Measurements from ENCODE around the gene COMMD1. TPM values are rescaled to one million over a fixed set of nuclear protein-coding genes. Genes with fewer than 3 reads are reported as not detected.
A peak's percentile ranks its signal among the peaks of the same experiment; 100 is the strongest.
"Not testable (repeated sequence)": the region's sequence is repeated elsewhere in the genome, so short reads cannot be mapped to it uniquely, and the experiment has no call there.

The COMMD1 gene
- total and polyA plus RNA-seq, 3 donors from 2014 or later = 61.7 to 87.9 (median 85.2) TPM

GRCh38 chr2:61900281-61900680, 5.2 kb upstream of the COMMD1 start:
- no peak overlapping the region for H3K4me3 ChIP-seq
- intact Hi-C loops (cut with DNase I; ENCODE audit: low total_unique reads) = no loop called here
- 47 to 56% methylated on average over 1 of the region's 1 CpG for WGBS, 2 donors
- no peaks in the 10 kb centered on the region for H3K9me3 ChIP-seq
- H3K4me1 ChIP-seq = no peaks in the 10 kb centered on the region
- H3K27ac ChIP-seq = no peak overlapping the region
- H3K27me3 ChIP-seq = no peaks in the 10 kb centered on the region
- no peak for DNase-seq
- H3K36me3 ChIP-seq (ENCODE audit: low read depth, missing control alignments) = no peaks in the 10 kb centered on the region
- TF ChIP-seq CTCF (IDR thresholded peaks at IDR 0.05) (no peak), POLR2A (IDR thresholded peaks at IDR 0.05) (no peak)

GRCh38 chr2:61906186-61906470, 654 bp downstream of the COMMD1 start:
- TF ChIP-seq CTCF (IDR thresholded peaks at IDR 0.05) = no peak
- no peak for TF ChIP-seq POLR2A (IDR thresholded peaks at IDR 0.05)
- Histone ChIP-seq H3K27ac (peak overlapping the region; percentile 27 to 70), H3K36me3 (ENCODE audit: low read depth, missing control alignments) (no peaks in the 10 kb centered on the region), H3K9me3 (no peaks in the 10 kb centered on the region), H3K4me1 (peaks cover 3% of the 10 kb centered on the region), H3K27me3 (no peaks in the 10 kb centered on the region), H3K4me3 (peak overlapping the region; percentile 63 to 96)
- intact Hi-C loops (cut with DNase I; ENCODE audit: low total_unique reads) = no loop called here
- no peak for DNase-seq
- 0 to 1% methylated on average over 6 of the region's 6 CpGs for WGBS, 2 donors

- TF ChIP-seq CTCF (IDR thresholded peaks at IDR 0.05) (no peak), POLR2A (IDR thresholded peaks at IDR 0.05) (no peak)
- no peak overlapping the region for H3K27ac ChIP-seq
- WGBS, 2 donors = 89 to 93% methylated on average over 8 of the region's 8 CpGs
- H3K4me3 ChIP-seq = no peak overlapping the region
- intact Hi-C loops (cut with DNase I; ENCODE audit: low total_unique reads) = no loop called here
- H3K36me3 ChIP-seq (ENCODE audit: low read depth, missing control alignments) = no peaks in the 10 kb centered on the region
- H3K4me1 ChIP-seq = peaks cover 3% of the 10 kb centered on the region
- H3K9me3 ChIP-seq = no peaks in the 10 kb centered on the region
- DNase-seq = no peak
- H3K27me3 ChIP-seq = no peaks in the 10 kb centered on the region
Measured at GRCh38 chr2:61909116-61909515, 3.6 kb downstream of the COMMD1 start.

- TF ChIP-seq POLR2A (IDR thresholded peaks at IDR 0.05) (no peak), CTCF (IDR thresholded peaks at IDR 0.05) (peak in 1 of 3 experiments; percentile 18)
- H3K27me3 ChIP-seq = no peaks in the 10 kb centered on the region
- no peaks in the 10 kb centered on the region for H3K9me3 ChIP-seq
- no peaks in the 10 kb centered on the region for H3K36me3 ChIP-seq (ENCODE audit: low read depth, missing control alignments)
- H3K4me1 ChIP-seq = peaks cover 3% of the 10 kb centered on the region
- H3K4me3 ChIP-seq = no peak overlapping the region
- 85% methylated on average over 9 of the region's 9 CpGs for WGBS, 2 donors
- no peak overlapping the region for H3K27ac ChIP-seq
- DNase-seq = no peak
- intact Hi-C loops (cut with DNase I; ENCODE audit: low total_unique reads) = no loop called here
Measured at GRCh38 chr2:61910603-61911002, 5.1 kb downstream of the COMMD1 start.

- no peaks in the 10 kb centered on the region for H3K36me3 ChIP-seq (ENCODE audit: low read depth, missing control alignments)
- H3K4me3 ChIP-seq = no peak overlapping the region
- peaks cover 3% of the 10 kb centered on the region for H3K4me1 ChIP-seq
- intact Hi-C loops (cut with DNase I; ENCODE audit: low total_unique reads) = no loop called here
- no peak for TF ChIP-seq POLR2A (IDR thresholded peaks at IDR 0.05)
- peak in 1 of 3 experiments; percentile 14 for TF ChIP-seq CTCF (IDR thresholded peaks at IDR 0.05)
- no peak overlapping the region for H3K27ac ChIP-seq
- H3K9me3 ChIP-seq = no peaks in the 10 kb centered on the region
- DNase-seq = no peak
- H3K27me3 ChIP-seq = no peaks in the 10 kb centered on the region
- 87 to 96% methylated on average over 4 of the region's 4 CpGs for WGBS, 2 donors
Measured at GRCh38 chr2:61911510-61911909, 6.0 kb downstream of the COMMD1 start.

GRCh38 chr2:61914794-61915193, 9.3 kb downstream of the COMMD1 start:
- H3K4me1 ChIP-seq; H3K36me3 ChIP-seq (ENCODE audit: low read depth, missing control alignments); H3K27ac ChIP-seq; DNase-seq; intact Hi-C loops (cut with DNase I; ENCODE audit: low total_unique reads); H3K27me3 ChIP-seq; H3K9me3 ChIP-seq; H3K4me3 ChIP-seq: not testable (repeated sequence)
- 91 to 96% methylated on average over 4 of the region's 4 CpGs for WGBS, 2 donors
